Stromal cell of bone marrow (primary cell): ENCODE results near the gene TMEM223.
"Not testable (repeated sequence)": the region's sequence is repeated elsewhere in the genome, so short reads cannot be mapped to it uniquely, and the experiment has no call there.

Experiments
- DNase-seq: peaks from one replicate; pipeline ENCODE4 v3.0.0-alpha.2; 2012; ENCODE audit warnings: low read depth

The TMEM223 gene

DNA sequence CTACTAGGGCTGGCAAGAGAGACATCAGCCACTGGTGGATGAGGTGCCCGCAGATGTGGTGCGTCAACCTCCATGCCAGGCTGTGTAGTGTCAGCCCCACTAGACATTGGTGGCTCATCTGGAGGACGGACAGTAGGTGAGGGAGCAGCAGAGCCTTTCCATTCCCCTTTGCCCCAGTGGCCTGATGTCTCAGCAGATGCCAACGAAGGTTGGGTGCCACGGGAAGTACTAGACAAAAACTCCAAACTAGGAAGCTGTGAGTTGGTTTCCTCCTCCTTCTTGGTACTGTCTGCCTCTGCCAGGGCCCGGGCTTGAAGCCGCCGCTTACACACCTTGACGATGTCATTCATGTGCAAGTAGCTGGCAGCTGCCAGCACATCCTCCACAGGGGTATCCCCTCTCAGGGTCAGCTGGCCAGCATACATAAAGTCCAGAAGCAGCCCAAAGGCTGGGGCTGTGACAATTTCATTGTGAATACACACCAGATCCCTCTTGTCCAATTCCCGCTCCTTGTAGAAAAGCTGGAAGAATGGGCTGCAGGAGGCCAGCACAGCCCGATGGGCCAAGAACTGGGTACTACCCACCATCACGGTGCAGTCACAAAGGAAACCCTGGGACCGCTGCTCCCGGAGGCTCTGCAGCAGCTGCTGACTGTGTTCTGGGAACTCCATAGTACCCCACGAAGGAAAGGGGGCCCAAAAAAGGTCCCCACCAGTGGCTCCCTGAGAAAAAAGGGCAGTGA is 38.6 kb downstream of the TMEM223 start:
- DNase-seq: no peak

DNA sequence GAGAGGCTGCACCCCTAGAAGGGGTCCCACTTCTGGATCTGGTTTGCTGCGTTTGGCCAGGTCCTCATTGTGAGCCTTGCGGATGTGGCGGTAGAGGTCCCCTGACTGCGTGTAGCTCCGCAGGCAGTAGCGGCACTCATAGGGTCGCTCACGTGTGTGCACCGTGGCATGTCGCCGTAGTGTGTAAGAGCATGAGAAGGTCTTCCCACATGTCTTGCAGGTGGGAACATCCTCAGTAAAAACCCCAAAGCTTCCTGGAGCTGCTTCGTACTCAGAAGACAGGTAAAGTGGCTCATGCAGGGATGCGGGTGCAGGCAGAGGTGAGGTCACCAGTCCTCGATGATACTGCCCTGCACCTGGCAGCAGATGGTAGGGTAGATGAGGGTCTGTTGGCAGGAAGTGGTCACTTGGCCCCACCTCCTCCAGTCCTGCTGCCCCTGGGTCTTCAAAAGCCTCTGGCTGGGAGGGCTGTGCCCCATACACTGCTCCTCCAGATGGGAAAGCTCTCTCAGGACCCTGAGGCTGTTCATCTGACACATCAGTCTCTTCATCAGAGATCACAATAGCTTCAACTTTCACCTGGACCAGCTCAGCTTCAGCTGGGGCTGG is 39.5 kb downstream of the TMEM223 start:
- no peak for DNase-seq

GRCh38 chr11:62749931-62750330 is 41.9 kb downstream of the TMEM223 start:
- DNase-seq: not testable (repeated sequence)

DNA sequence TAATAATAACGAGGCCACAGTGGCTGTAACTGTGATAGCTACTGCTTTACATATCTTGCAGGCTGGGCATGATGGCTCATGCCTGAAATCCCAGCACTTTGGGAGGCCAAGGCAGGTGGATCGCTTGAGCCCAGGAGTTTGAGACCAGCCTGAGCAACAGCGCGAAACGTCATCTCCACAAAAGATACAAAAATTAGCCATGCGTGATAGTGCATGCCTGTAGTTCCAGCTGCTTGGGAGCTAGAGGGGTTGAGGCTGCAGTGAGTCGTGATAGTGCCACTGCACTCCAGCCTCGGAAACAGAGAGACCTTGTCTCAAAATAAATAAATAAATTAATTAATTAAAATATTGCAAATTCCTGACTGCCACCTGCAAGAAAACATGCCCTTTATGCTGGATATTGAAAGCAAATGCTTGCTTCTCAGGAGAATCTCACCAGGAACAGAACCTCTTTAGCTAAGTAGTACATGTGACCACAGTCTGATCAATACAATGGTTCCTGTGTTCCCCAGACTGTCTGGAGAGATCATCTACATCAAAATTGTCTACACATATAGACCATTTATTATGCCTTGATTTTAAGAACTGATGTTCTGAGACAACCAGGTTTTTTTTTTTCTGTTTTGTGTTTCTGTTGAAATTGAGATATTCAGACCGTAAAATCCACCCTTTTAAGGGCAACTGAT is 44.2 kb downstream of the TMEM223 start:
- DNase-seq: no peak
